ENCODE measurements around the gene DHCR24.
"Not testable (repeated sequence)": the region's sequence is repeated elsewhere in the genome, so short reads cannot be mapped to it uniquely, and the experiment has no call there.

GRCh38 chr1:54934081-54934480 lies 47.1 kb upstream of the DHCR24 start:
- TF ChIP-seq CTCF, POLR2A (IDR thresholded peaks at IDR 0.05): not testable (repeated sequence)

Measured in body of pancreas (tissue), 4 donors.